Peyer's patch (tissue), 4 donors: ENCODE results near the gene ZNF580.

ENCODE experiments used
- CTCF ChIP-seq, 6 experiments: fragments of 450-650 bp in 4 of 6; fragments of 200-600 bp in 2 of 6; sonication (generic) in 1 of 6; IDR thresholded peaks; one replicate each; pipeline ENCODE4 v1.5.1; 2017 to 2019; ENCODE audit warnings: antibody characterized with exemption in 6 of 6, mild to moderate bottlenecking in 3 of 6, moderate library complexity in 1 of 6
- POLR2A ChIP-seq, 2 donors: fragments of 450-650 bp; IDR thresholded peaks; one replicate each; pipeline ENCODE4 v1.5.1; 2017; ENCODE audit warnings: antibody characterized with exemption in 2 of 2, mild to moderate bottlenecking in 2 of 2, moderate library complexity in 2 of 2

GRCh38 chr19:55635856-55636440, 4.9 kb upstream of the ZNF580 start:
- TF ChIP-seq CTCF (IDR thresholded peaks at IDR 0.05), result no peak
- no peak for TF ChIP-seq POLR2A (IDR thresholded peaks at IDR 0.05)
